GM21381 (cell line): ENCODE measurements around the gene APP.

Experiments
- ATAC-seq: cut with Tn5 transposase; IDR thresholded peaks from one replicate; pipeline ENCODE4 v1.9.1; 2021; ENCODE audit warnings: mild to moderate bottlenecking, moderate library complexity; ENCODE audit not compliant: unreplicated experiment

APP gene

GRCh38 chr21:25885405-25885804 lies 285.2 kb downstream of the APP start:
- ATAC-seq, result no peak

- no peak for ATAC-seq
These were observed 286.3 kb downstream of the APP start for GRCh38 chr21:25884311-25884710.

GRCh38 chr21:25881524-25882376 lies 288.8 kb downstream of the APP start:
- ATAC-seq, result peak; percentile 95

- no peak for ATAC-seq
These were observed 291.4 kb downstream of the APP start for GRCh38 chr21:25879203-25879602.

GRCh38 chr21:25878344-25878743 lies 292.2 kb downstream of the APP start:
- no peak for ATAC-seq

DNA sequence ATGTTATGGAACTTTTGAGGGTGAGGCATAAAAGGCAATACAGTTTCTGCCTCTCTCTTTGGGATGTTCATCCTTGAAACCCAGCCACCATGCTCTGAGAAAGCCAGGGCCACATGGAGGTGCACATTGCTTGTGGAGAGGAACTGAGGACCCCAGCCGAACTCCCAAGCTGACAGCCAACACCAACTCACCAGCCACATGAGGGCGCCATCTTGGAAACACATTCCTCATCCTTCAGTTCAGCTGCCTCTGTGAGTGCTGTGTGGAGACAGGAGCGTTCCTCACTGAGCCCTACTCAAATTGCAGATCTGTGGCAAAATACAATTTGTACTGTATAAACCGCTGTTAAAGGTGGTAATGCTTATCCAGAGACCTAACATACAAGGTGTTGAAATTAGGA lies 298.3 kb downstream of the APP start:
- ATAC-seq, result no peak

DNA sequence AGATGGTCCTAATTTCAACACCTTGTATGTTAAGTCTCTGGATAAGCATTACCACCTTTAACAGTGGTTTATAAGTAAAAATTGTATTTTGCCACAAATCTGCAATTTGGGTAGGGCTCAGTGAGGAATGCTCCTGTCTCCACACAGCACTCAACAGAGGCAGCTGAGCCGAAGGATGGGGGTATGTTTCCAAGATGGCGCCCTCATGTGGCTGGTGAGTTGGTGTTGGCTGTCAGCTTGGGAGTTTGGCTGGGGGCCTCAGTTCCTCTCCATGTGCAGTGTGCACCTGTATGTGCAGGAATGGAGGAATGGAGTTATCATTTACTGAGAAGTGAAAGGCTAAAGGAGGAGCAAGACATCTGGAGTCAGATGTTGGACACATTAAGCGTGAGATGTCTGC lies 299.0 kb downstream of the APP start:
- ATAC-seq, result no peak

GRCh38 chr21:25870084-25870483 lies 300.5 kb downstream of the APP start:
- ATAC-seq, result no peak

GRCh38 chr21:25867061-25867460 lies 303.5 kb downstream of the APP start:
- no peak for ATAC-seq

GRCh38 chr21:25863747-25864146 lies 306.8 kb downstream of the APP start:
- no peak for ATAC-seq

DNA sequence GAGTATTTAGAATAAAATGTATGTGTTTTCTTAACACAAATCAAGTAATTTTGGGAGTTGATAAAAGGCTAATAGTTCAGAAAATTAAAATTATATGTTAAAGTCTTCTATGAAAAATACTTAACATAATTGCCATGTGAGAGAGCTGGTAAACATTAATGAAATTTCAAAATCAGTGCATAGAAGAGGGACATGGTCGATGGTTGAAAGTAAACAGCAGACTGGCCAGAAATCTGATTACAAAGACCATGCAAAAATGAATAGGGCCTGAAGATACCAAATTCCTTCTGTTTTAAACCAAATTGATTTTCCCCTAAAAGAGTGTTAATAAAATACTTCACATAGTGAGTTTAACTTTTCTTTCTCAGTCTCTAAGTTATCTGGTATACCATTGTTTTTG lies 307.5 kb downstream of the APP start:
- ATAC-seq, result no peak

DNA sequence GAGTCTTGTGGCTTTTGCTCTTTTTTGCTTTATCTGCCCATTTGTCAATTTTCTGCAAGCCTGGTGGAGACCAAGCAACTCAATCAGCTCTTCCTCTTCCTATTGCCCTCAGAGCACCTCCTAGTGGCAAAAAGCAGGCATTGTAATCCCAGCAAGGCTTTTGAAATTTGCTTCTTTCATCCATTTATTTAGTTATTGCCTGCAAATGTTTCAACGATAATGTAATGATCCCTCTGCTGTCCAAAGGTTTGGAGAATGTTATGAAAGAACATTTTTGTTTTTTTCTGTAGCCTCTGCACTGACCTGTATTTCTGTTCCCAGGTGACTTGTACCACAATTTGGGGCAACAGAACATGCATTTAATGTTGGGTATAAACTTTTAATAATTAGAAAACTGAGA lies 308.0 kb downstream of the APP start:
- ATAC-seq, result peak; percentile 51

- ATAC-seq, result no peak
These were observed 308.5 kb downstream of the APP start for GRCh38 chr21:25862112-25862511.

DNA sequence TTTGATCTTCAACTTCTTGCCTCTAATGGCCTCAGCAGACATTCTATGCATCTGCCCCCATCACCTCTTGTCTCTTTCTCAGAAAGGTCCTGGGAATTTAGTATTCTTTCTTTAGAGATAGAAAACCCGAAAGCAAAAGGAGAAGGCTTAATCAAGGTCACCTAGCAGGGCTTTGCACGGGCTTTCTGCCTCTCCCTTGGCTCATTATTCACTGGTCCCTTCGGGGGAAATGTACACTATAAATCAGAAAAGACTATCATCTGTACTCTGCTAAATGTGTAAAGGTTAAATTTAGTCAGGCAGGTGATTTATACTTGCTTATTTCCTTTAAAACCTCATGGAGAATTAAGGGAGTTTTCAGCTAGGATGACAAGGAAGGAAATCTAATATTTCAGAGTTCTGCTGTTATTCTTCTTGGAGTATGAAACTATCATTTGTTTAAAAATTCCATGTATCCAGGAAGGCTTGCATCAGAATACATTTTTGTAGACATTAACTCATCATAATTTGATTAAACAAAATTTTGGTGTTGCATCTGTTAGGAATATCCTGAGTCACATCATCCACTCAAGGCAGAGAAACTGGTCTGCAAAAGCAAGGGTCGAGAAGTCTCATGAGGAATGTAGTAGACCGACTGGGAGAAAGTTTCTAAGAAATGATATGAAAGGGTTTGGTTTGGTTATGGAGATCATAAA lies 311.2 kb downstream of the APP start:
- ATAC-seq, result no peak

- ATAC-seq, result no peak
These were observed 312.2 kb downstream of the APP start for GRCh38 chr21:25858325-25858724.

- ATAC-seq, result no peak
These were observed 313.1 kb downstream of the APP start for GRCh38 chr21:25857308-25858074.

GRCh38 chr21:25855576-25855975 lies 315.0 kb downstream of the APP start:
- ATAC-seq, result no peak

DNA sequence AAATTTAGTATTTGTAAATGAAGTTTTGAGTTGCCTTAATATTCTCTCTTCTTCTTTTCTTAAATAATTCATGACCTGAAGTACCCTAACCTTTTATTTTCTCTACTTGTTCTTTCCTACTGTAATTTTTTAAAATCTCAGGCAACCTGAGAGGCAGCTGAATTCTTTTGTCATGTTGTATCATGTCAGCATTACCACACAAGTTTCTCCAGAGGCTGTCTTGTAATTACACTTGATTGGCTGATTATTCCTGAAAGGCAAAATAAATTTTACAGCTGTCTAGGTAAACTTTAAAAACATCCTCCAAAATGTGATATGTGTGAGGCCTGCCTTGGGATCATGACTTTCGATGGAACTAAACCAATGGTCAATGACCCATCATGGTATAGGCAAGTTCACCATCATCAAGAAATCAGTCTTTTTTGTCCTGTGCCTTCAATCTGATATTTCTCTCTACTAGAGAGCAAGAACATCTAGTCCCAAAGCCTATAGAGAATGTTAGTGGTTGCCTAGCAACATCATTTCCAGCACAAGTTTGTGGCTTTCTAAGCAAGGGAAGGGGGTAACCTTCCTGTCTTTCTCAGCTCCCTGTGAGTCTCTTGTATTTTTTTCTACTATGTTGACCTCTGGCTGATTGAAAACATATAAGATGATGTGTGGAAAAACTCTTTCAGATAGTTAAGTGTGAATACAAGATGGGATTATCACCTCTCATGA lies 320.3 kb downstream of the APP start:
- ATAC-seq, result no peak

DNA sequence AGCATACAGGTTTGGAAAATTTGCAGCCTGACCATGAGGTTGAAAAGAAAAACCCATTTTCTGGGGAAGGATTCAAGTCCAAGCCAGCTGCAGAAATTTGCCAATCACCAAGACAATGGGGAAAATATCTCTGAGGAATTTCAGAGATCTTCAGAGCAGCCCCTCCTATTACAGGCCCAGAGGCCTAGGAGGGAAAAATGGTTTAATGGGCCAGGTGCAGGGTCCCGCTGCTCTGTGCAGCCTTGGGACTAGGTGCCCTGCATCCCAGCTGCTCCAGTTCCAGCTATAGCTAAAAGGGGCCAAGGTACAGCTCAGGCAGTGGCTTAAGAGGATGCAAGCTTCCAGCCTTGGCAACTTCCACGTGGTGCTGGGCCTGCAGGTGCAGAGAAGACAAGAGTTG lies 322.3 kb downstream of the APP start:
- no peak for ATAC-seq

DNA sequence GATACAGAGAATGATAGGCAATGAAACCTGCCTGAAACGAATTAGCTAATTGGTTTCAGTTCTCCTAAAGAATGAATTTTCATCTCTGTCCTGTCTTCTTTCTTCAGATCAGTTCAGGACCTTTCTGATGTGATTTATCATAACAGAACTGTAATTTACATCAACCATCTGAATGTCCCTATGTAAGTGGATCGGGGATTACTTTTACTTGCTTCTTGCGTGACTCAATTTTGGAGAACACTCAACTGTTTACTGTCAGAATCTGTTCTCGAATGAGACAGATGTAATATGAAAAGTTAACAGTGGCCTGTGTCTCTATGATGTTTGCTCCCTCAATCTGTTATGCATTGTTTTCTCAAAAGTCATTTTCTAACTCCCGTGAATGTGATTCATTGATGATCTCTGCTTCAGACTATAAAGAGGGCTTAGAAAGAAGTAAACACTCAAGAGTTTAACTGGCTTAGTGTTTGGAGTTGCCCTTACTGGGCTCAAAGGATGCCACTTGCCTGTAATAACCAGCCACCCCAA lies 324.8 kb downstream of the APP start:
- ATAC-seq, result no peak

- ATAC-seq, result no peak
These were observed 327.6 kb downstream of the APP start for GRCh38 chr21:25842925-25843324.
